ENCODE data around the gene ORM1. TPM values are rescaled to one million over a fixed set of nuclear protein-coding genes. Genes with fewer than 3 reads are reported as not detected.

ORM1 gene
- total RNA-seq, 3 donors from 2014 or later, result 2.8 TPM; not detected in 2

DNA sequence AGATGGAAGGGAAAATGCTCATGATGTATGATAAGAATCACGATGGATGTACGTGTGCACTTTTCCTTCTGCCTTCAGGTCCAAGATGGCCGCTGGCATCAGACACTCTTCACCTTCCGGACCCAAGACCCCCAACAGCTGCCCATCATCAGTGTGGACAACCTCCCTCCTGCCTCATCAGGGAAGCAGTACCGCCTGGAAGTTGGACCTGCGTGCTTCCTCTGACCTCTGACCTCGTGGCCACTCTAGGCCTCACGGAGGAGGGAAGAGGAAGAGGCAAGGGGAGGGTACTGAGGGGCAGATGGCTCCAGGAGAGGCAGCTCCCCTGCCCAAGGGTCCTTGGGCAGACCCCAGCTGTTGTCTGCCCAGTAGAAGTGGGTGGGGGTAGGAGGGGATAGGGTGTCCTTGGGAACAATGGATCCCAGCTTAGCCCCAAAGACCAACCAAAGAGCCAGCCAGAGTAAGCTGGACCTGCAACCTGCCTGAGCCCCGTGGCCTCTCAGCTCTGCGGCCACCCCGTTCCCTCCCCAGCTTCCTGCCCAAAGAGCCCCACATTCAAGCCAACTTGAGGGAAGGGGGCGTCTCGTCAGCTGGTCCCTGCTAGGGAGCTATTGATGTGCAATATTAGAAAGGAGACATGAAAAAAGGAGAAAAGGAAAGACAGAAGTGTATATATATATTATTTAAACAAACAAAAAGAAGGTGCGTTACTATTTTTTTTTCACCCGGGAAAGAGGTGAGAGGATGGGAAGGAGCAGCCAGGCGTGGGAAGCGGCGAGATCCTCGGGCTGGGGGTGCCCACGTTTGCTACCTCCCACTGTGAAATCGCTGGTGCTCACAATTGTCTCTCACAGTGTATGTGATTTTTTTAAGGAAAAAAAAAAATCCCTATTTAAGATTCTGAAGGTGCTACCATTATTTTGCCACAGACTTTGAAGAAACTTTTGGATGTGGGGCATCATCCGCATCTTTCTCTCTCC is 12.1 kb upstream of the ORM1 start:
- TF ChIP-seq, protein P1, sequence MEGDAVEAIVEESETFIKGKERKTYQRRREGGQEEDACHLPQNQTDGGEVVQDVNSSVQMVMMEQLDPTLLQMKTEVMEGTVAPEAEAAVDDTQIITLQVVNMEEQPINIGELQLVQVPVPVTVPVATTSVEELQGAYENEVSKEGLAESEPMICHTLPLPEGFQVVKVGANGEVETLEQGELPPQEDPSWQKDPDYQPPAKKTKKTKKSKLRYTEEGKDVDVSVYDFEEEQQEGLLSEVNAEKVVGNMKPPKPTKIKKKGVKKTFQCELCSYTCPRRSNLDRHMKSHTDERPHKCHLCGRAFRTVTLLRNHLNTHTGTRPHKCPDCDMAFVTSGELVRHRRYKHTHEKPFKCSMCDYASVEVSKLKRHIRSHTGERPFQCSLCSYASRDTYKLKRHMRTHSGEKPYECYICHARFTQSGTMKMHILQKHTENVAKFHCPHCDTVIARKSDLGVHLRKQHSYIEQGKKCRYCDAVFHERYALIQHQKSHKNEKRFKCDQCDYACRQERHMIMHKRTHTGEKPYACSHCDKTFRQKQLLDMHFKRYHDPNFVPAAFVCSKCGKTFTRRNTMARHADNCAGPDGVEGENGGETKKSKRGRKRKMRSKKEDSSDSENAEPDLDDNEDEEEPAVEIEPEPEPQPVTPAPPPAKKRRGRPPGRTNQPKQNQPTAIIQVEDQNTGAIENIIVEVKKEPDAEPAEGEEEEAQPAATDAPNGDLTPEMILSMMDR (IDR thresholded peaks at IDR 0.05), result no peak
- intact Hi-C loops (cut with DNase I, micrococcal nuclease), result no loop called here
- no peaks in the 10 kb centered on the region for H3K4me1 ChIP-seq (ENCODE audit: low read depth)
- no peaks in the 10 kb centered on the region for H3K9me3 ChIP-seq
- DNase-seq (peak in 1 of 3 donors; percentile 13), ATAC-seq (no peak)
- no peak overlapping the region for H3K4me3 ChIP-seq
- no peaks in the 10 kb centered on the region for H3K36me3 ChIP-seq (ENCODE audit: low read depth)

DNA sequence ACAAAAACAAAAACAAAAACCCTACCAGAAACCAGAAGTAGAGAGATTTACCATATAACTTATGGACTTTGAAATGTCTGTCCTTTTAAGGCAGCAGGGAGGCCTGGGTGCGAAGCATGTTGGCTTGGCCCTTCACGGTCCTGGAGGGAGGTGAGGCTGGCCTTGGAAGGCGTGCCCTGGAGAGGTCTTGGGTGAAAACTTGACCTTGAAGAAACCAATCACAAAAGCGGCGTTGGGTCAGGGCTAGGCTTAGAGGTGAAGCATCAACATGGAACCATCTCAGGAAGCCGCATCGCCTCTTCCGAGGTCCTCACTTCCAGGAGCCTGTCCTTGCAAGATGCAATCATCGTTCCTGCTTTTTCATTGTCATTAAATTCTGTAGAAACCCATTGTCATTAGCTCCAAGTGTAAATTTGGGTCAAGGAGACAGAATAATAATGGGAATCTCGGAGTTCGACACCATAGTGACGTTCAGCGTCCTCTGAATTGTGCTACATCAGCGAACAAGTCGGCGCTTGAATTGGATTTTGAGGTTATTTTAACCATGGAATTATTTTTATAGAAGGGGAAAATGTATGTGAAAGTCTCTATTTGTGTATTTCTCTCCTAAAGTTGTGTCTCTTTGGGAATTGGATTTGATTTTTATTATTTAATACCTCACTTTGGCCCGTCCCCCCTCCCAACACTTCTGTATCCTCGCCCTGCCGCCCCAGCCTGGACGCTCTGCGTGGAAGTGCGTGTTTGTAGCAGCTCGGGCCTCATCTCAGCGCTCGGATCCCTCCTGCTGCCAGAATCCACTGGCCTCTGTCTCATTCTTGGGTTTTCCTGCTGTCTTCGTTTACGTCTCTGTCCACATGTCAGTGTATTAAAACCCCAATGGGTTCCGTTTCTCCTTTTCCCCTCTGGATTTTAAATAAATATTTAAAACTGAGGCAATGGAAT is 11.1 kb upstream of the ORM1 start:
- Histone ChIP-seq H3K9me3 (no peaks in the 10 kb centered on the region), H3K4me1 (ENCODE audit: low read depth) (no peaks in the 10 kb centered on the region), H3K4me3 (no peak overlapping the region), H3K36me3 (ENCODE audit: low read depth) (no peaks in the 10 kb centered on the region)
- ATAC-seq (no peak), DNase-seq (peak in 1 of 3 donors; percentile 19)
- TF ChIP-seq, protein P1 (IDR thresholded peaks at IDR 0.05), result no peak
- intact Hi-C loops (cut with DNase I, micrococcal nuclease), result no loop called here

DNA sequence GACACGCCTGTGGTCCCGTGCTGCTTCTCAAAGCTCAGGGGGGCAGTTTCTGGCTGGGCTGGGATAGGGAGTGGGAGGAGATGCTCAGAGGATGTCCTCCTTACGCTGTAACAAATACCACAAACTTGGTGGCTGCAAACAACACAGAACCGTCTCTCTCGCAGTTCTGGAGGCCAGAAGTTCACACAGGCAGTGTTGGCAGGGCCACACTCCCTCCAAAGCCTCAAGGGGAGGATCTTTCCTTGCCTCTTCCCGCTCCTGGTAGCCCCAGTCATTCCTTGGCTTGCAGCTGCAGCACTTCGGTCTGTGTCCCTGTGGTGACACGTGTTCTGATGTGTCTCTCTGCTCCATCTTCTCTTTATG is 10.4 kb upstream of the ORM1 start:
- no peaks in the 10 kb centered on the region for H3K9me3 ChIP-seq
- TF ChIP-seq, protein P1 (IDR thresholded peaks at IDR 0.05), result no peak
- no peaks in the 10 kb centered on the region for H3K4me1 ChIP-seq (ENCODE audit: low read depth)
- no peaks in the 10 kb centered on the region for H3K36me3 ChIP-seq (ENCODE audit: low read depth)
- peak in 1 of 3 donors; percentile 10 for DNase-seq
- H3K4me3 ChIP-seq, result no peak overlapping the region
- no peak for ATAC-seq
- intact Hi-C loops (cut with DNase I, micrococcal nuclease), result no loop called here

DNA sequence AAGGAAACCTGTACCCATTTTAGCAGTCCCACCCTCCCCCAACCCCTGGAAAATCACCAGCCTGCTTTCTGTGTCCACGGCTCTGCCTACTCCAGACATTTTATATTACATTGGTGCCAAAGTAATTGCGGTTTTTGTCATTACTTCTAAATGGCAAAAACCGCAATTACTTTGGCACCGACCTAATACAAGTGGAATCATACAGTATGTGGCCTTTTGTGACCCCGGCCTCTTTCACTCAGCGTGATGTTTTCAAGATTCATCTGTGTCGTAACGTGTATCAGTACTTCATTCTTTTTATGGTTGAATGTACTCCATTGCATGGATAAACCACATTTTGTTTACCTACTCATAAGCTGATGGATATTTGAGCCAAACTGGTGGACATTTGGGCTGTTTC is 9.7 kb upstream of the ORM1 start:
- TF ChIP-seq, protein P1 (IDR thresholded peaks at IDR 0.05), result no peak
- DNase-seq (peak in 1 of 3 donors; percentile 4), ATAC-seq (no peak)
- Histone ChIP-seq H3K4me1 (ENCODE audit: low read depth) (no peaks in the 10 kb centered on the region), H3K36me3 (ENCODE audit: low read depth) (no peaks in the 10 kb centered on the region), H3K9me3 (no peaks in the 10 kb centered on the region), H3K4me3 (no peak overlapping the region)
- intact Hi-C loops (cut with DNase I, micrococcal nuclease), result no loop called here

DNA sequence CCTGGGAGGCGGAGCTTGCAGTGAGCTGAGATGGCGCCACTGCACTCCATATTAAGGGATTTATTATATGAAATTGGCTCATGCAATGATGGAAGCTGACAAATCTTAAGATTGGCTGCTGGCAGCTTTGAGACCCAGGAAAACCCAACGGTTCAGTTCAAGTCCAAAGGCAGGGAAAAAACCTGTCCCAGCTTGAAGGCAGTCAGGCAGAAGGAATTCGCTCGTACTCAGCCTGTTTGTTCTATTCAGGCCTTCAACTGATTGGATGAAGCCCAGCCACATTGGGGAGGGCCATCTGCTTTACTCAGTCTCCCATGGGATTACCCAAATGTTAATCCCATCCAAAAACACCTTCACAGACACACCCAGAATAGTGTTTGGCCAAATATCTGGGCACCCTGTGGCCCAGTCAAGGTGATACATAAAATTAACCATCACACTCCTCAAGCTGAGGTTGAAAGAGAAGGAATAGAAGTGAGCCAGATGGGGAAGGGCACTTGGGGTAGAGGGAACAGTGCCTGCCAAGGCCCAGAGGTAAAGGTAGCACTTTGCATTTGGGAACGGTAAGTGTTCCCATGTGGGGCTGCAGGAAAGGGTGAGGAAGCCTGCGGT is 8.5 kb upstream of the ORM1 start:
- TF ChIP-seq, protein P1 (IDR thresholded peaks at IDR 0.05), result no peak
- H3K4me1 ChIP-seq (ENCODE audit: low read depth), result no peaks in the 10 kb centered on the region
- no peak for ATAC-seq
- no peaks in the 10 kb centered on the region for H3K9me3 ChIP-seq
- DNase-seq, result no peak
- no peak overlapping the region for H3K4me3 ChIP-seq
- intact Hi-C loops (cut with DNase I, micrococcal nuclease), result no loop called here
- H3K36me3 ChIP-seq (ENCODE audit: low read depth), result no peaks in the 10 kb centered on the region

Measured in mucosa of descending colon (tissue), 3 donors.